ENCODE results near the gene KIF3C. TPM values are rescaled to one million over a fixed set of nuclear protein-coding genes. Genes with fewer than 3 reads are reported as not detected.
A peak's percentile ranks its signal among the peaks of the same experiment; 100 is the strongest.
"Not testable (repeated sequence)": the region's sequence is repeated elsewhere in the genome, so short reads cannot be mapped to it uniquely, and the experiment has no call there.

Gene KIF3C
- total RNA-seq (3.1 TPM), polyA plus RNA-seq (1.8 TPM)
- long read RNA-seq, donor 1: 0 reads
- long read RNA-seq, donor 2, full-length matches to known transcripts: 1 of 1 reads
- long read RNA-seq, donor 2, partial matches to known transcripts: 0 of 1 reads
- long read RNA-seq, donor 2, other reads (novel, unspliced or antisense): 0 of 1 reads
- long read RNA-seq, donor 3, full-length matches to known transcripts: 1 of 1 reads
- long read RNA-seq, donor 3, partial matches to known transcripts: 0 of 1 reads
- long read RNA-seq, donor 3, other reads (novel, unspliced or antisense): 0 of 1 reads
- long read RNA-seq, donor 4, full-length matches to known transcripts: 2 of 2 reads
- long read RNA-seq, donor 4, partial matches to known transcripts: 0 of 2 reads
- long read RNA-seq, donor 4, other reads (novel, unspliced or antisense): 0 of 2 reads
- long read RNA-seq, donor 5, full-length matches to known transcripts: 3 of 193 reads
- long read RNA-seq, donor 5, partial matches to known transcripts: 190 of 193 reads
- long read RNA-seq, donor 5, other reads (novel, unspliced or antisense): 0 of 193 reads
- long read RNA-seq, donor 6, full-length matches to known transcripts: 1 of 1 reads
- long read RNA-seq, donor 6, partial matches to known transcripts: 0 of 1 reads
- long read RNA-seq, donor 6, other reads (novel, unspliced or antisense): 0 of 1 reads
- long read RNA-seq, donor 7: 0 reads
- long read RNA-seq, donor 8, full-length matches to known transcripts: 3 of 3 reads
- long read RNA-seq, donor 8, partial matches to known transcripts: 0 of 3 reads
- long read RNA-seq, donor 8, other reads (novel, unspliced or antisense): 0 of 3 reads
- long read RNA-seq, donor 9: 0 reads
- long read RNA-seq, donor 10, full-length matches to known transcripts: 2 of 2 reads
- long read RNA-seq, donor 10, partial matches to known transcripts: 0 of 2 reads
- long read RNA-seq, donor 10, other reads (novel, unspliced or antisense): 0 of 2 reads

- Histone ChIP-seq H3K27ac (ENCODE audit: low read depth in 1 of 2, low read length in 1 of 2) (peak within 1 kb of the TSS; percentile 42 to 66), H3K36me3 (ENCODE audit: control insufficient read depth in 2 of 2, insufficient read depth in 2 of 2, low read length in 1 of 2) (no peaks in the 10 kb centered on the region), H3K4me3 (ENCODE audit: low read length in 2 of 2) (peak within 1 kb of the TSS; percentile 75 to 82), H3K4me1 (ENCODE audit: control insufficient read depth in 2 of 2, insufficient read depth in 2 of 2, low read length in 2 of 2) (peaks cover 11 to 12% of the 10 kb centered on the region in 2 donors), H3K9me3 (ENCODE audit: control insufficient read depth in 2 of 2, insufficient read depth in 1 of 2, low read length in 1 of 2) (peaks cover 0 to 6% of the 10 kb centered on the region in 2 donors), H3K27me3 (ENCODE audit: control insufficient read depth in 2 of 2, insufficient read depth in 1 of 2, low read length in 1 of 2) (peaks cover 0 to 2% of the 10 kb centered on the region in 2 donors)
- under 1% methylated on average over 58 of the region's 58 CpGs for WGBS
- DNase-seq (ENCODE audit: low read depth in 6 of 9, low spot score in 9 of 9): peak; percentile 47 to 90 (median 66)
These were observed at the start of gene KIF3C for GRCh38 chr2:25982273-25982967. Gene KIF3C (minus strand): TSS chr2:25982497. CDS start chr2:25981917, 580 bp downstream.

- not testable (repeated sequence) for H3K36me3 ChIP-seq (ENCODE audit: control insufficient read depth in 2 of 2, insufficient read depth in 2 of 2, low read length in 1 of 2); DNase-seq (ENCODE audit: low read depth in 6 of 9, low spot score in 9 of 9); H3K4me3 ChIP-seq (ENCODE audit: low read length in 2 of 2); H3K27me3 ChIP-seq (ENCODE audit: control insufficient read depth in 2 of 2, insufficient read depth in 1 of 2, low read length in 1 of 2); H3K9me3 ChIP-seq (ENCODE audit: control insufficient read depth in 2 of 2, insufficient read depth in 1 of 2, low read length in 1 of 2); H3K4me1 ChIP-seq (ENCODE audit: control insufficient read depth in 2 of 2, insufficient read depth in 2 of 2, low read length in 2 of 2); H3K27ac ChIP-seq (ENCODE audit: low read depth in 1 of 2, low read length in 1 of 2)
- 99% methylated on average over 16 of the region's 16 CpGs for WGBS
These were observed 45.8 kb upstream of the KIF3C start for GRCh38 chr2:26028083-26028482.

GRCh38 chr2:26025509-26025908 is 43.2 kb upstream of the KIF3C start:
- Histone ChIP-seq H3K27ac (ENCODE audit: low read depth in 1 of 2, low read length in 1 of 2) (no peak overlapping the region), H3K27me3 (ENCODE audit: control insufficient read depth in 2 of 2, insufficient read depth in 1 of 2, low read length in 1 of 2) (no peaks in the 10 kb centered on the region), H3K36me3 (ENCODE audit: control insufficient read depth in 2 of 2, insufficient read depth in 2 of 2, low read length in 1 of 2) (no peaks in the 10 kb centered on the region), H3K9me3 (ENCODE audit: control insufficient read depth in 2 of 2, insufficient read depth in 1 of 2, low read length in 1 of 2) (no peaks in the 10 kb centered on the region), H3K4me3 (ENCODE audit: low read length in 2 of 2) (no peak overlapping the region), H3K4me1 (ENCODE audit: control insufficient read depth in 2 of 2, insufficient read depth in 2 of 2, low read length in 2 of 2) (no peaks in the 10 kb centered on the region)
- DNase-seq (ENCODE audit: low read depth in 6 of 9, low spot score in 9 of 9): no peak

- Histone ChIP-seq H3K4me3 (ENCODE audit: low read length in 2 of 2) (no peak overlapping the region), H3K4me1 (ENCODE audit: control insufficient read depth in 2 of 2, insufficient read depth in 2 of 2, low read length in 2 of 2) (peaks cover 0 to 2% of the 10 kb centered on the region in 2 donors), H3K9me3 (ENCODE audit: control insufficient read depth in 2 of 2, insufficient read depth in 1 of 2, low read length in 1 of 2) (no peaks in the 10 kb centered on the region), H3K27ac (ENCODE audit: low read depth in 1 of 2, low read length in 1 of 2) (no peak overlapping the region), H3K27me3 (ENCODE audit: control insufficient read depth in 2 of 2, insufficient read depth in 1 of 2, low read length in 1 of 2) (no peaks in the 10 kb centered on the region), H3K36me3 (ENCODE audit: control insufficient read depth in 2 of 2, insufficient read depth in 2 of 2, low read length in 1 of 2) (no peaks in the 10 kb centered on the region)
- DNase-seq (ENCODE audit: low read depth in 6 of 9, low spot score in 9 of 9): no peak
- WGBS: 98% methylated on average over 2 of the region's 2 CpGs
These were observed 42.0 kb upstream of the KIF3C start for GRCh38 chr2:26024260-26024659.

- Histone ChIP-seq H3K27ac (ENCODE audit: low read depth in 1 of 2, low read length in 1 of 2) (no peak overlapping the region), H3K9me3 (ENCODE audit: control insufficient read depth in 2 of 2, insufficient read depth in 1 of 2, low read length in 1 of 2) (no peaks in the 10 kb centered on the region), H3K27me3 (ENCODE audit: control insufficient read depth in 2 of 2, insufficient read depth in 1 of 2, low read length in 1 of 2) (no peaks in the 10 kb centered on the region), H3K36me3 (ENCODE audit: control insufficient read depth in 2 of 2, insufficient read depth in 2 of 2, low read length in 1 of 2) (no peaks in the 10 kb centered on the region), H3K4me1 (ENCODE audit: control insufficient read depth in 2 of 2, insufficient read depth in 2 of 2, low read length in 2 of 2) (peaks cover 0 to 7% of the 10 kb centered on the region in 2 donors), H3K4me3 (ENCODE audit: low read length in 2 of 2) (no peak overlapping the region)
- DNase-seq (ENCODE audit: low read depth in 6 of 9, low spot score in 9 of 9): no peak
- WGBS: 81% methylated on average over 4 of the region's 4 CpGs
These were observed 37.9 kb upstream of the KIF3C start for GRCh38 chr2:26020231-26020640.

GRCh38 chr2:26018184-26019055 is 36.1 kb upstream of the KIF3C start:
- no peaks in the 10 kb centered on the region for H3K27me3 ChIP-seq (ENCODE audit: control insufficient read depth in 2 of 2, insufficient read depth in 1 of 2, low read length in 1 of 2)
- H3K27ac ChIP-seq (ENCODE audit: low read depth in 1 of 2, low read length in 1 of 2): peak overlapping the region; percentile 20 to 55
- 67% methylated on average over 3 of the region's 3 CpGs for WGBS
- H3K36me3 ChIP-seq (ENCODE audit: control insufficient read depth in 2 of 2, insufficient read depth in 2 of 2, low read length in 1 of 2): no peaks in the 10 kb centered on the region
- no peak for DNase-seq (ENCODE audit: low read depth in 6 of 9, low spot score in 9 of 9)
- peaks cover 0 to 7% of the 10 kb centered on the region in 2 donors for H3K4me1 ChIP-seq (ENCODE audit: control insufficient read depth in 2 of 2, insufficient read depth in 2 of 2, low read length in 2 of 2)
- no peaks in the 10 kb centered on the region for H3K9me3 ChIP-seq (ENCODE audit: control insufficient read depth in 2 of 2, insufficient read depth in 1 of 2, low read length in 1 of 2)
- no peak overlapping the region for H3K4me3 ChIP-seq (ENCODE audit: low read length in 2 of 2)

GRCh38 chr2:26017464-26018183 is 35.3 kb upstream of the KIF3C start:
- DNase-seq (ENCODE audit: low read depth in 6 of 9, low spot score in 9 of 9): no peak
- Histone ChIP-seq H3K4me1 (ENCODE audit: control insufficient read depth in 2 of 2, insufficient read depth in 2 of 2, low read length in 2 of 2) (peaks cover 0 to 7% of the 10 kb centered on the region in 2 donors), H3K4me3 (ENCODE audit: low read length in 2 of 2) (no peak overlapping the region), H3K27me3 (ENCODE audit: control insufficient read depth in 2 of 2, insufficient read depth in 1 of 2, low read length in 1 of 2) (no peaks in the 10 kb centered on the region), H3K36me3 (ENCODE audit: control insufficient read depth in 2 of 2, insufficient read depth in 2 of 2, low read length in 1 of 2) (no peaks in the 10 kb centered on the region), H3K9me3 (ENCODE audit: control insufficient read depth in 2 of 2, insufficient read depth in 1 of 2, low read length in 1 of 2) (no peaks in the 10 kb centered on the region), H3K27ac (ENCODE audit: low read depth in 1 of 2, low read length in 1 of 2) (peak overlapping the region in 1 of 2 donors; percentile 20)
- WGBS: 96% methylated on average over 5 of the region's 5 CpGs

GRCh38 chr2:26016706-26017045 is 34.4 kb upstream of the KIF3C start:
- H3K27ac ChIP-seq (ENCODE audit: low read depth in 1 of 2, low read length in 1 of 2); H3K4me3 ChIP-seq (ENCODE audit: low read length in 2 of 2); DNase-seq (ENCODE audit: low read depth in 6 of 9, low spot score in 9 of 9); H3K9me3 ChIP-seq (ENCODE audit: control insufficient read depth in 2 of 2, insufficient read depth in 1 of 2, low read length in 1 of 2); H3K36me3 ChIP-seq (ENCODE audit: control insufficient read depth in 2 of 2, insufficient read depth in 2 of 2, low read length in 1 of 2); H3K27me3 ChIP-seq (ENCODE audit: control insufficient read depth in 2 of 2, insufficient read depth in 1 of 2, low read length in 1 of 2): not testable (repeated sequence)
- 97% methylated on average over 4 of the region's 4 CpGs for WGBS
- peaks cover 0 to 11% of the 10 kb centered on the region in 2 donors for H3K4me1 ChIP-seq (ENCODE audit: control insufficient read depth in 2 of 2, insufficient read depth in 2 of 2, low read length in 2 of 2)

All from thymus (tissue), 14 donors.